ENCODE measurements around the gene F5.
A peak's percentile ranks its signal among the peaks of the same experiment; 100 is the strongest.
"Not testable (repeated sequence)": the region's sequence is repeated elsewhere in the genome, so short reads cannot be mapped to it uniquely, and the experiment has no call there.

Gene F5

DNA sequence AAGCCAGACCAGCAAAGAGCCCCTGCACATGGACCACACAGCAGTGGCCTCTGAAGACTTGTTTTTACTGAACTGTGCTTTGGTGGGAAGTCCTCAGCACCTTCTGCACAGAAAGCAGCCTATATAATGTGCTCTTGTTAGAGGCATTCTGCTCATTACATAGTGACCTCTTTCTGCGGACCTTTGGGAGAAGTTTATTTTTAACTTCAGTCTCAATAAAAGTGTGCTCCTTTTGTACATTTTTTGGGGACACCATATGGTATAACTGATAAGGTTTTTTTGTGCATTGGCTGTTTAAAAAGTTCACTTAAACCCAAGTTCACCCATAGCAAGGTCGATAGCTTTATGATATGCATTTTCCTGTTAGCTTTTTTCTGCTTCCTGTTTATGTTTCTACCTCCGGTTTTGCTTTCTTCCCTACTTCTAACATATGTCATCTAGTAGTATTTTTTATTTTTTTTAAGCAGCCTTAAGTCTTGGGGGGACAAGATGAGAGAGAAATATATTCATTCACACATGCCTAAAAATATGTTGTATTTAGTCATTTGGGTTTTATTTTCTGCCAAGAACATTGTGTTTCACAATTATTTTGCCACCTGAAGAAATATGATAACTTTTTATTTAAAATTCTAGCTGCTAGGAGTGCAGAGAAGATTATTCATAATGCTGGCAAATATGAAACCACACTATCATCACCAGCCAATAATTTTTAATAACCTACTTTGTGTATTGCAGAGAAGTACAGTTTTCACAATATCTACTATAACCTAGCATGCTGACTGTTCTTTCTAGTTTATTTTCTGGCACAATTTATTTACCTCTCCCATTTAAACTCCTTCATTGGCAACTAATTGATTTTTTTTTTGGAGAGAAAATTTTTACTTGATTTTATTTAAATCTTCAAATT, 77.6 kb downstream of the F5 start:
- DNase-seq = no peak

DNA sequence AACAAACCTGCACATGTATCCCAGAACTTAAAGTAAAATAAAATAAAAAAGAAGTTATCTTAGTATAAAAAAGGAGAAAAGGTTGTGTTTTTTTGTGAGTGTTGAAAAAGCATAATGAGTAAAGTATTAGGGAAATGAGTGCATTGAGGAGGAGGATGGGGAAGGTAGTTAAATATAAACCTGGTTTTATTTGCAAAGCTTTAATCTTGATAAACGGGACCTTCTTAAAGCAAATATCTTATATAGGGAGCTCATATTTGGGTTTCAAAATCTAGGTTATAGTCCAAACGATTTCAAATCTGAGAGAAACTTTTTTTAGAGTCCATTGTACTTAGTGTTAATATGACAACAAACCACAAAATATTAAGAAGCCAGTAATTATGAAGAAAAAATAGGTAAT, 78.9 kb downstream of the F5 start:
- no peak for DNase-seq

DNA sequence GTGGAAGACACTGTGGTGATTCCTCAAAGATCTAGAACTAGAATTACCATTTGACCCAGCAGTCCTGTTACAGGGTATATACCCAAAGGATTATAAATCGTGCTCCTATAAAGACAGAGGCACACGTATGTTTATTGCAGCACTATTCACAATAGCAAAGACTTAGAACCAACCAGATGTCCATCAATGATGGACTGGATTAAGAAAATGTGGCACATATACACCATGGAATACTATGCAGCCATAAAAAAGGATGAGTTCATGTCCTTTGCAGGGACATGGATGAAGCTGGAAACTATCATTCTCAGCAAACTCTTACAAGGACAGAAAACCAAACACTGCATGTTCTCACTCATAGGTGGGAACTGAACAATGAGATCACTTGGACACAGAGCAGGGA, 82.7 kb downstream of the F5 start:
- DNase-seq = not testable (repeated sequence)

DNA sequence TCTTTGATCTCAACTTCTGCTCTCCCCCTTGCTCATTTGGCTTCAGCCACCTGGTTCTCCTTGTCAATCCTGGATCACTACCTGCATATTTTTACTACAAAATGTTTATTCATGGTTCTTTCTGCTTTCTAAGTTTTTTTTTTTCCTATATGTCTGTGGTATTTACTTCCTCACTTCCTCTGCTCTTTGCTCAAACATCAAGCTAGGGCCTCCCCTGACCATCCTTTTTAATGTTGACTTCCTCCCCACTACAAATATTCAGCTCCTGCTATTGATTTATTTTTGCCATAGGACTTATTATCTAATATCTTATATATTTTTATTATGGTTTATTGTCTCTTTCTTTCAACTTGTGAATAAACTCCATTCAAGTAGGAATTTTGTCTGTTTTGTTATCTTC, 86.5 kb downstream of the F5 start:
- no peak for DNase-seq

DNA sequence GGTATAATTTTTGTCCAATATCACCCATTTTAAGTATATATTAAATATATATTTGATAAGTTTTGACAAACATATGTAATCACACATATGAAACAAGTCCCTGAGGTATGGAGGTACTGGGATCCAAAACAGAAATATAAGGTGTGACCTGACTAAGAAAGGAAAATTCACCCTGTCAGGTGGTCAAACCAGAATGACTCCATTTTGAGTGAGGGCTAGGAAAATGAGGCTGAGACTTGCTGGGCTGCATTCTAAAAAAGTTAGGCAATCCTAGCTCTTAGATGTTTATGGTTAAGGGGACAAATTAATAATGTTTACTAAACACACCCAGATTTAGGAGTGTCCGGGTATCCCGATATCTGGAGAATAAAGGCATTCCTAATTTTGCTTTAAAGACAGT, 89.0 kb downstream of the F5 start:
- DNase-seq = no peak

DNA sequence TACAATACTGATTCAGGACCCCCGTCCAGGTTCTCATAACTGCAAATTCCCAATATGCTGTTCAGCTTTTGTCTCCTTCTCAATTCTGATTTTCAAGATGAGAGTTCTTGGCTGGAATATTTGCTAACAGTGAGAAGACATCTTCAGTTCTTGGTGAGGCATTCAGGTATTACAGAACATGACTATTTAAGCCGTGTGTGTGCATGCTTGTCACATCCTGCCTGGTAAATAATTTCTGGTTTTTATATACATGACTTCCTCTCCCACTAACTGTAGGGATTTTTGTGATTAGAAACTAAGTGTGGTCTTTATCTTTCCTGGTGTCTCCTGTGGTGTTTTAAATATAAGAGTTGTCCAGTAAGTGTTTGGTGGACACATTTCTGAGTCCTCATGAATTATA, 90.4 kb downstream of the F5 start:
- DNase-seq = no peak

DNA sequence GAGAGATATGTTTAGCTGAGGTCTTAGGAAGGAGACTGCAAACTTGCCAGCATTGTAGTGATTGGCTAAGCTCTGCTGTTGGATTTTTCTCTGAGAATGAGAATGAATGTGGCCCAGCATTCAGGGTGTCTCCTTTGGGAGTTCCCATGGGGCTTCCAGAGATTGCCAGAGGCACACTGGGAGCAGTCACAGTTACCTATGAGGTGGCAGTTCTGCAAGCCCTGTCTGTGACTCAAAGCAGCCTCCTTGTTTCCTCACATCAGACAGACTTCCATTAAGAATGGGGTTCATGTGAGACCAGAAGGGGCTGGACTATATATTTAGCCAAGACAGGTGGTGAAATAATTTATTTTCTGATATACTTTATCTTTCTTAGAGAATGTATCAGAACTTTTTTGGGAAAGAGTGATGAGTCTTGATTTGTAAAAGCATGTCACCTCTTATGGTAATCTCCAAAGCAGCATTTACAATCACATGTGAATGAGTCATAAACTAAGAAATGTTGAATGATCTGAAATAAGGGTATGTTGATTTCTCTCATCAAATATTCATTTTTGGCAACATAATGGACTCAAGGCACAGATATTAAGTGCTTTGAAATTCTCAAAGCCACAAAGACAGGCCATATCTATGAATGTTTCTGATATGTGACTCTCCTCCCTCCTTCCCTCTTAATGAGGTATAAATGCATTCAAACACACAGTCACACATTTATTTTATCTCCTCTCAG, 91.1 kb downstream of the F5 start:
- DNase-seq = no peak

DNA sequence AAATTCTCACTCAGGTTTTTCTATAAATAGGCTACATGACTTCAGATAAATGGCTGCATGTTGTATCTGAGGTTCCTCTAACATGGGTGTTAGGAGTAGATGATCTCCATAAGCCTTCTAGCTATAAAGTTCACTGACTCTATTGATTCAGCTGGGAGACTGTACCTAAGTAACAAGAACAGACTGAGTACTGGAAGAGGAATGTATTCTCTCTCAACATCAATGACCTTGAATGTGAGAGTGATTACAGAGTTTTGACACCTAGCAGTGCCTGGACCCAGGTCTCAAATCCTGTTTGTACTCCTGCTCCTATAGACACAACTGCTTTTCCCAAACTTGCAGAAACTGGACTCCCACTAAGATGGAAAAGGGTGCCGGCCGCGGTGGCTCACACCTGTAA, 91.9 kb downstream of the F5 start:
- no peak for DNase-seq

DNA sequence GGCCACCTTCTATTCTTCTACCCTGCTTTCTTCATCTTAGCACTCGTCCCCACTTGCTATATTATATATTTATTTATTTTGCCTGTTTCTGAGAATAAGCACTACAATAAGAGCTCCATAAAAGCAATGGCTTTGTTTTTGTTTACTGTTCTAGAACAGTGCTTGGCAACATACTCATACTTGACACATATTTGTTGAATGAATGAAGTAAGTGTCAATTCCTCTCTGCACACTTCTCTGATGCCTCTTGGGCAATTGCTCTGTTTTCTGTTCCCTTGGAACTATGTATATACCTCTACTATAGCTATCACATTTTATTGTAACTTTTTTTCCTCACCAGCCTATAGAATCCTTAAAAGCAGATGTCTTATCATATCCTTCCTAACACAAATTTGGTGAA, 93.0 kb downstream of the F5 start:
- DNase-seq = no peak

DNA sequence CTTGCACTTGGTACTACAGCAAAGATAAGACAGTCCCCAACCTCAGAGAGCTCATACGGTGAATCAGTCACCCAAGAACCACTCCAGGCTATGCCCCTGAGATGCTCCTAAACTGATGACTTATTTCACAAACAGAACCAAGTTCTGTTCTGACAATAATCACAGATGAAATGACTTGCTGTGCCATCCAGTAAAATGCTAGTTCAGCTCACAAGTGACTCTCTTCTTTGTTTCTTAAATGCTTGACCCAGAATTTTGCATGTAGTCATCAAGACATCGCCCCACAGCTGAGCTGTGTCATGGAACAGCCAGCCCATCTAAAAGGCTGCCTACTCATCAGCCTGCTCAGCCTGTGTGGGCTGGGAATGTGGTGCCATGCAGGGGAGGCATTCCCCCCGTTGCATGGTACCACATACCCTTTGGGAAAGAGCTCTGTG, 94.4 kb downstream of the F5 start:
- peak; percentile 31 for DNase-seq

DNA sequence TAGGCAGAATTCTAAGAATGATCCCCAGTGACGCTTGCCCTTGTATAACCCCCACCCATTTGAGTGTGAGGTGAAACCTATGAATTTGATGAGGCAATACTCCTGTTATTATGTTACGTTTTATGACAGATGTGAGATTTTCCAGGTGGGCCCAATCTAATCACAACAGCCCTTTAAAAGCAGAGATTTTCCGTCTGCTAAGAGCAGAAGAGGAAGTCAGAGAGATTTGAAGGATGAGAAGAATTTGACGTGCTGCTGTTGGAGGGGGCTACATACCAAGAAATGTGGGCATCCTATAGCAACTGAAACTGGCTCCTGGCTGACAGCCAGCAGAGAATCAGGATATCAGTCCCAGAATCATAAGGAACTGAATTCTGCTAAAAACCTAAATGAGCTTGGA, 98.1 kb downstream of the F5 start:
- no peak for DNase-seq

DNA sequence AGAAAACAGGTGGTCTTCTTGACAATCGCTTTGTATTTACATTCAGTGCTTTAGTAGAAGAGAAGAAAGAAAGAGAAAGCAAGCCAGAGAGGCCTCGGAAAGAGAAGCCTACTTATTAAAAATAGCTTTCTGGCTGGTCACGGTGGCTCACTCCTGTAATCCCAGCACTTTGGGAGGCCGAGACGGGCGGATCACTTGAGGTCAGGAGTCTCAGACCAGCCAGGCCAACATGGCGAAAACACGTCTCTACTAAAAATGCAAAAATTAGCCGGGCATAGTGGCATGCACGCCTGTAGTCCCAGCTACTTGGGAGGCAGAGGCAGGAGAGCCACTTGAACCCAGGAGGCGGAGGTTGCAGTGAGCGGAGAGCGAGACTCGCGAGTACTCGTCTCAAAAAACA, 98.7 kb downstream of the F5 start:
- no peak for DNase-seq

DNA sequence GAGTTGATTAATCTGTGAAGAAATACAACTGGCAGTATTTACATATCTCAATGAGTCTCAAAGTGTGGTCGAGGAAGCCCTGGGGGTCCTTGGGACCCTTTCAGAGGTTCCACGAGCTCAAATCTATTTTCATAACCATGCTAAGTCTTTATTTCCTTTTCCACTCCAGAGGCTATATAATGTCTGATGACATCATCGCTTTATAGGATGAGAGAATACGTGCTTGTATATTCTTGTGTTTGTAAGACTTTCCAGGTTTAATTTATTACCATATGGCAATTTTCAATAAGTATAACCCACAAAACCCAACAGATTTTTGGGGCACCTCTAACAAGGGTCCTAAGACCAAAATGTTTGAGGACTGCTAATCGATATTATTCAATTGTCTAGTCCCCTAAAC, 99.1 kb downstream of the F5 start:
- no peak for DNase-seq

DNA sequence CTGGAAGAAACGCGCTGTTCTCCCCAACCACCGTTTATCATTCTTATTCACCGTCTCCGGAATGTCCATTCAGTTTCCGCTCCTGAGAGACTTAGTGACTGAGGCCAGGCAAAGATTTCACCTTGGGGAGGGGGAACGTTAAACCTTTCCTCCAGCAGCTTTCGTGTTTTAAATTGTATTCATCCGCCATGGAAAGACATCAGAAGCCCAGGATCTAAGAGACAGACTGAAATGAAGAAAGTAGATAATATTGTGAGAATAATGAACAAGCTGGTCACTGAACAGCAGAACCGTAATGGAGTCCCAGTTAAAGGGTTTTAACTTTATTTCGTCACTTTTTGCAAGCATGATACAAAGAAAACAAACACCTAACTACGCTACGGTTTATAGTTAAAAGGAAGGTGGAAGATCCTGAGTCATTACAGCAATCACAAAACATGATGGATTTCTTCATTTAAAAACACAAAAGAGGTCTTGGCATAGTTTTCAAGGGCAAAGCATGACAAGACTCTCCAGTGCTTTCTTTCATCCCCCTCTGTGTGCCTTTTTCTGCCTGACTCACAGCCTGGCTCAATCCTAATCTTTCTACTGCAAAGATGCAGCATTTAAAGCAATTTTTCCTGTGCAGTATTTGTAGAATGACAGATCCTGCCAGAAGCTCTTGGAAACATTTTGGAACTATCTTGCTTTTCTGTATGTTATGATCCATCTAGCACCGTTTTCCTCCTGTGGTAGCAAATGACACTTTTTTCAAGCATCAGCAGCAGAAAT, 99.8 kb downstream of the F5 start:
- DNase-seq = no peak

DNA sequence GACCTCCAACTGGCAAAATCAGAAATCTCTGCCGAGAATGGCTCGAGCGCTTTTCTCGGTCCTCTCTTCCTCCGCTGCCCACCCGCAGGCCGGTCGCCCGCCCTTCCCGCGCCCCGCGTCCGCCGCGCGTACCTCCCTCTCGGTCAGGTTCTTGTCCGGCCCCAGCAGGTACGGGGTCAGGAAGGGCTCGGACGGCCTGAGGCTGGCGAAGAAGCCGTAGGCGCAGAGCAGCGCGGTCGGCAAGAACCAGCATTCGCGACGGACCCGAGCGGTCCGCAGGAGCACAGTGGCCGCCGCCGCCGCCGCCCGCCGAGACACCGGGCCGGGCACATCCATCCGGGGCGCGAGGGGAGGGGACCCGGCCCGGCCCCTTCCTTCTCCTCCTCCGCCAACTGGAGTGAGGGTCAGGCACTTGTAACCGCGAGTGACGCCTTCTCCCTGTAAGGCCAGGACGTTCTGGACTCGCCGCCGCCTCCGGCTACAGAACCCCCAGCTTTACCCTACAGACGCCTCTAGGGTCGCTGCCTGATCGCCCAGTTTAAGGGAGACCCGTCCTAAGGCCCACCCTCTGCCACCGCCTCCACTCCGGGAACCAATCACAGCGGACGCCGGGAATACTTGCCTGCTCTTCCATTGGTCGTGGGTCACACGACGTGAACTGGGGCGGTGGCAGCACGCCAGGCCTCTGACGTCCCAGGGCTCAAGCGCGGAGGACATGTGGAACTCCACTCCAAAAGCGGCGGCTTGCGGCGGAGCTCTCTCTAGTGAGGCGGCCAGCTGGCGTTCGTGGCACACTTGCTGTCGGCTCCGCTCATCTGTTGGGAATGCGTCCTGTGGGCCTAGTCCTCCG, 100.6 kb downstream of the F5 start, which contains the start of gene SLC19A2:
SLC19A2 (minus strand) TSS at position 514 of the 850 bp plus-strand sequence; CDS start at position 336, 178 bp downstream.
- peak; percentile 93 for DNase-seq

DNA sequence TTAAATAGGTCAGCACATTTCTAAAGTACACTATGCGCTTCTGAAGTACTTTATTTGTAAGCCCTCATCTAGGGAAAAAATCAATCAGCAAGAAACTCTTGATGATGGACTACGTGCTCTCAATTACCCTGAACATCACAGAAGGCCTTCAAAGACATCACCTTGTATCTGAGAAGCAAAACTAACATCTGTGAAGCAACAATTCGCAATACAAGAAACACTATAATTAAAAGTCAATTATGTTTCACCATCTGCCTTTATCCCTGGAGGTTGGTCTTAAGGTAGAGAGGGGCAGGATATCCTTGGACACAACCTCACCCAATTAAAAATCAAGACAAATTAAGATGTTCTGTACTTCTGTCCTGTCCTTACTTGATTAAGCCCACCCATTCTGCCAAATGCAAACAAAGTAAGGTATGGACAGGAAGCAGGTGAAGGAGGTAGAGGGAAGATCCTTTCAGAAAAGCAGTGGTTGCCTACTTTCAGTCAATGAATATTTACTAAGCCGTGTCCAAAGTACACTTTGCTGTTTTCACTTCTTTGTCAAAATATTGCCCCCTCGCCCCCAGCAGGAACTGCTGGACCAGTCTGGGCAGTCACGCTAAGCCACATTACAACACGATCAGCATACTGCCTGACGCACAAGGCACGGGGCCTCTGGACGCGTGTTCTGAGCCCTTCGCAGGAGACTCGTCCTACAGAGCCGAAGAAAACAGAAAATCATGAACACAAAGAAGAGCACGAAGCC, 101.4 kb downstream of the F5 start:
- DNase-seq = peak; percentile 13

DNA sequence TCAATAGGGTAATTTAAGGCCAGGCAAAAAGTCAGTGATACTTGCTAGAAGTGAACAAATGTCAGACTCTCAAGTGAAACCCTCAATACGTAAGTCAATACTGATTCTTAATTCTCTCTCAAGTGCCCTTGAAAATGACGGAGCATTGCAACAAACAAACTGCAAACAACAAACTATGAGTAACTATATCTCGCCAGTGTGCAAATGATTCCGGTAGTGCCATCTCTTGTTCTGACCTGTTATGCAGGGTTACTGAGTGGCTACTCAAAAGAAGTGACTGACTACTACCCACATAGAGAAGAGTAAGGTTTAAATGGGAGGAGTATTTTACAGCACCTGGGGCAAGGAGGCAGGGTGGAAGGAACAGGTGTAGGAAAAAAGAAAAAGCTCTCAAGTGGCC, 102.2 kb downstream of the F5 start:
- DNase-seq = no peak

DNA sequence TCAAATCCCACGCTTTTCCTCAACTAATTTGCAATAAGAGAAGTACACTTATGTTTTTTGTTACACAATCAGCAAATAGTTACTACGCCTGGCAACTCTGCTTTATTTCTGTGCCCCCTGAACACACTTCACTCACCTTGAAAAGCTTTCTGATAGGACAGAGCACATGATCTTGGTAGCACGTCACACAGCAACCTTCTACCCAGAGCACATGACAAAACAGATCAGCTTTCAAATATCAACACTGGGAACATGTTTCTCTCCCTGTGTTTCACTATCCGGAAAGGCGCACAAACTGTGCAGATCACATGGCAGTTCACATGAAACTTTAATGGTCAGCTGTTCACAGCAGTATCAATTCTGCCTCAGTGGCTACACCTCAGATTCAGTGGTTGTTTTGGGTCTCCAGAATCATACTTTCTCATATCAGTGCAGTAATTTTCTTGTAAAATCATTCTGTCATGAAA, 102.7 kb downstream of the F5 start:
- DNase-seq = no peak

DNA sequence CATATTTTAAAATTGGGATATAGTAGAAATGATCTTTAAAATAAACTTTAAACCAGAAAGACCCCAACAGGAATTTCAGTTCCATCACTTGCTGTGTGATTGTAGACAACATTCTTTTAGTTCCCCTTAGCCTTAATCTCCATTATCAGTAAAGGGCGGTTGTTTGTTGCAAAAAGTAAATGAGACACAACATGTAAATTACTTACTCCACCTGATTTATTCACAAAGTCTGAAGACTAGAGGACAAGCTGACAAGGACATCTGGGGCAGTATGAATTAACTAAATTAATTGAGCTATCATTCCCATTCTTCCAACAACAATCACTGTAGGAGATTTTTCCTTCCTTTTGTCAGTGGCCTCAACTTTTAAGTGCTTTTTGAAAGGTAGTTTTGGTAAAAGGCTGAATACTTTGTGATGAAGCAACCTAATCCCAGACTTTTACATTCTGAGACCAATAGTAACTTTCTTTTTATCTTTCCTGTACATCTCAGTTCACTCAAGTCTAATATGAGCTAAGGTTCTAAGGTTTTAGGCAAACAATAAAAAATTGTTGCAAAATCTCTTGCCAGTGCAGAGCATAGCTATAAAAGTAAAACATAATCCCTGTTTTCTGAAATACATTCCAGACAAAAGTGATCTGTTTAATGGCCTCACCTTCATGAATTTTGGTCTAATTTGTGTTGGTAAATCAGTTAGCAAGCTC, 106.8 kb downstream of the F5 start:
- no peak for DNase-seq

DNA sequence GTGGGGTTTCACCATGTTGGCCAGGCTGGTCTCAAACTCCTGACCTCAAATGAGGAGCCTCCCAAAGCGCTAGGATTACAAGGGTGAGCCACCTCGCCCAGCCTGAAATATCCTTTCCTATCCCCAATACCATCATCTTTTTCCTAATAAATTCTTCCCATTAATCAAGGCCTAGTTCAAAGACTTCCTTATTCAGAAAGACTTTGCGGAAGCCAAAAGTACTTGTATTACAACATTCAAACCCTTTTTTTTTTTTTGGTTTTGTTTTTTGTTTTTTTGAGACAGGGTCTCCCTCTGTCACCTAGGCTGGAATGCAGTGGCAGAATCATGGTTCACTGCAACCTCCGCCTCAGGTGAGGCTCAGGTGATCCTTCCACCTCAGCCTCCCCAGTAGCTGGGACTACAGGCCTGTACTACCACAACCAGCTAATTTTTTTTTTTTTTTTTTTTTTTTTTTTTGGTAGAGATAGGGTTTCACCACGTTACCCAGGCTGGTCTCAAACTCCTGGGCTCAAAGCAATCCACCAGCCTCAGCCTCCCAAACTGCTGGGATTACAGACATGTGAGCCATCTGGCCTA, 108.1 kb downstream of the F5 start:
- DNase-seq = no peak
